Activated naive CD4-positive, alpha-beta T cell treated with anti-CD3 and anti-CD28 coated beads, Interleukin-2, amount 50 U/mL, for 24 hours (primary cell): ENCODE data around the gene FAM229A.
"Not testable (repeated sequence)": the region's sequence is repeated elsewhere in the genome, so short reads cannot be mapped to it uniquely, and the experiment has no call there.

Source experiments
- H3K27ac Mint-ChIP-seq: one replicate; pipeline ENCODE4 v1.8.0; 2021; ENCODE audit warnings: mild to moderate bottlenecking, mixed read lengths
- H3K27me3 Mint-ChIP-seq: one replicate; pipeline ENCODE4 v1.8.0; 2021; ENCODE audit warnings: mixed read lengths
- H3K36me3 Mint-ChIP-seq: one replicate; pipeline ENCODE4 v1.8.0; 2021; ENCODE audit warnings: mixed read lengths
- H3K4me1 Mint-ChIP-seq: one replicate; pipeline ENCODE4 v1.8.0; 2021; ENCODE audit warnings: mixed read lengths
- H3K4me3 Mint-ChIP-seq: one replicate; pipeline ENCODE4 v1.8.0; 2021; ENCODE audit warnings: mild to moderate bottlenecking, mixed read lengths
- H3K9me3 Mint-ChIP-seq: one replicate; pipeline ENCODE4 v1.8.0; 2021; ENCODE audit warnings: mixed read lengths

The FAM229A gene

GRCh38 chr1:32358435-32358834 lies 3.9 kb downstream of the FAM229A start:
- Mint-ChIP-seq H3K4me3 (no peak overlapping the region), H3K9me3 (no peaks in the 10 kb centered on the region), H3K27me3 (no peaks in the 10 kb centered on the region), H3K4me1 (peaks cover 34% of the 10 kb centered on the region), H3K36me3 (peaks cover 3% of the 10 kb centered on the region), H3K27ac (no peak overlapping the region)

GRCh38 chr1:32357614-32358013 lies 4.7 kb downstream of the FAM229A start:
- Mint-ChIP-seq H3K4me1 (peaks cover 37% of the 10 kb centered on the region), H3K27me3 (no peaks in the 10 kb centered on the region), H3K4me3 (no peak overlapping the region), H3K36me3 (peaks cover 3% of the 10 kb centered on the region), H3K9me3 (no peaks in the 10 kb centered on the region), H3K27ac (no peak overlapping the region)

GRCh38 chr1:32356478-32356877 lies 5.8 kb downstream of the FAM229A start:
- no peaks in the 10 kb centered on the region for H3K27me3 Mint-ChIP-seq
- no peaks in the 10 kb centered on the region for H3K9me3 Mint-ChIP-seq
- H3K4me1 Mint-ChIP-seq = peaks cover 33% of the 10 kb centered on the region
- no peaks in the 10 kb centered on the region for H3K36me3 Mint-ChIP-seq
- no peak overlapping the region for H3K27ac Mint-ChIP-seq
- no peak overlapping the region for H3K4me3 Mint-ChIP-seq

- not testable (repeated sequence) for H3K4me3 Mint-ChIP-seq, H3K27me3 Mint-ChIP-seq, H3K9me3 Mint-ChIP-seq, H3K36me3 Mint-ChIP-seq, H3K27ac Mint-ChIP-seq
- peaks cover 30% of the 10 kb centered on the region for H3K4me1 Mint-ChIP-seq
Measured at GRCh38 chr1:32355778-32356177, 6.5 kb downstream of the FAM229A start.

GRCh38 chr1:32353886-32354570 lies 8.3 kb downstream of the FAM229A start:
- Mint-ChIP-seq H3K36me3 (no peaks in the 10 kb centered on the region), H3K4me1 (peaks cover 35% of the 10 kb centered on the region), H3K27me3 (no peaks in the 10 kb centered on the region), H3K9me3 (no peaks in the 10 kb centered on the region), H3K4me3 (peak overlapping the region; percentile 24), H3K27ac (no peak overlapping the region)

GRCh38 chr1:32353431-32353830 lies 8.9 kb downstream of the FAM229A start:
- Mint-ChIP-seq H3K36me3 (no peaks in the 10 kb centered on the region), H3K4me3 (peak overlapping the region; percentile 68), H3K27me3 (no peaks in the 10 kb centered on the region), H3K27ac (peak overlapping the region; percentile 68), H3K4me1 (peaks cover 41% of the 10 kb centered on the region), H3K9me3 (no peaks in the 10 kb centered on the region)

GRCh38 chr1:32352831-32353383 lies 9.4 kb downstream of the FAM229A start:
- Mint-ChIP-seq H3K36me3 (no peaks in the 10 kb centered on the region), H3K27ac (peak overlapping the region; percentile 68), H3K4me1 (peaks cover 42% of the 10 kb centered on the region), H3K4me3 (peak overlapping the region; percentile 68), H3K27me3 (no peaks in the 10 kb centered on the region), H3K9me3 (no peaks in the 10 kb centered on the region)

GRCh38 chr1:32352239-32352745 lies 10.0 kb downstream of the FAM229A start:
- peak overlapping the region; percentile 66 for H3K4me3 Mint-ChIP-seq
- no peaks in the 10 kb centered on the region for H3K36me3 Mint-ChIP-seq
- peak overlapping the region; percentile 77 for H3K27ac Mint-ChIP-seq
- peaks cover 42% of the 10 kb centered on the region for H3K4me1 Mint-ChIP-seq
- no peaks in the 10 kb centered on the region for H3K9me3 Mint-ChIP-seq
- H3K27me3 Mint-ChIP-seq = no peaks in the 10 kb centered on the region

GRCh38 chr1:32351399-32352238 lies 10.7 kb downstream of the FAM229A start:
- no peaks in the 10 kb centered on the region for H3K27me3 Mint-ChIP-seq
- H3K9me3 Mint-ChIP-seq = no peaks in the 10 kb centered on the region

GRCh38 chr1:32350785-32351398 lies 11.4 kb downstream of the FAM229A start:
- Mint-ChIP-seq H3K9me3 (no peaks in the 10 kb centered on the region), H3K36me3 (no peaks in the 10 kb centered on the region), H3K4me1 (peaks cover 50% of the 10 kb centered on the region), H3K4me3 (peak overlapping the region; percentile 83), H3K27me3 (no peaks in the 10 kb centered on the region), H3K27ac (peak overlapping the region; percentile 56)

More at GRCh38 chr1:32351399-32352238, 10.7 kb downstream of the FAM229A start:
- Mint-ChIP-seq H3K4me1 (peaks cover 43% of the 10 kb centered on the region), H3K4me3 (peak overlapping the region; percentile 83), H3K27ac (peak overlapping the region; percentile 46), H3K36me3 (no peaks in the 10 kb centered on the region)

GRCh38 chr1:32349211-32349708 lies 13.0 kb downstream of the FAM229A start:
- peak overlapping the region; percentile 34 for H3K4me3 Mint-ChIP-seq
- H3K36me3 Mint-ChIP-seq = no peaks in the 10 kb centered on the region
- H3K9me3 Mint-ChIP-seq = no peaks in the 10 kb centered on the region
- peak overlapping the region; percentile 6 for H3K27ac Mint-ChIP-seq
- H3K27me3 Mint-ChIP-seq = no peaks in the 10 kb centered on the region
- H3K4me1 Mint-ChIP-seq = peaks cover 61% of the 10 kb centered on the region

- H3K27ac Mint-ChIP-seq = peak overlapping the region; percentile 25
- no peak overlapping the region for H3K4me3 Mint-ChIP-seq
- no peaks in the 10 kb centered on the region for H3K36me3 Mint-ChIP-seq
- H3K27me3 Mint-ChIP-seq = no peaks in the 10 kb centered on the region
- peaks cover 48% of the 10 kb centered on the region for H3K4me1 Mint-ChIP-seq
- no peaks in the 10 kb centered on the region for H3K9me3 Mint-ChIP-seq
Measured at GRCh38 chr1:32346532-32347157, 15.6 kb downstream of the FAM229A start.

- Mint-ChIP-seq H3K4me3 (no peak overlapping the region), H3K27ac (peak overlapping the region; percentile 11), H3K36me3 (no peaks in the 10 kb centered on the region), H3K4me1 (peaks cover 43% of the 10 kb centered on the region), H3K9me3 (no peaks in the 10 kb centered on the region), H3K27me3 (no peaks in the 10 kb centered on the region)
Measured at GRCh38 chr1:32345289-32345827, 16.9 kb downstream of the FAM229A start.

- Mint-ChIP-seq H3K9me3 (no peaks in the 10 kb centered on the region), H3K4me3 (no peak overlapping the region), H3K36me3 (no peaks in the 10 kb centered on the region), H3K4me1 (peaks cover 38% of the 10 kb centered on the region), H3K27ac (no peak overlapping the region), H3K27me3 (no peaks in the 10 kb centered on the region)
Measured at GRCh38 chr1:32342704-32343103, 19.6 kb downstream of the FAM229A start.

- Mint-ChIP-seq H3K27me3 (no peaks in the 10 kb centered on the region), H3K9me3 (no peaks in the 10 kb centered on the region), H3K36me3 (no peaks in the 10 kb centered on the region), H3K4me1 (peaks cover 45% of the 10 kb centered on the region), H3K27ac (no peak overlapping the region), H3K4me3 (no peak overlapping the region)
Measured at GRCh38 chr1:32341971-32342370, 20.3 kb downstream of the FAM229A start.
